GM18508 (cell line): ENCODE measurements around the gene FAM124A.

Source experiments
- ATAC-seq: cut with Tn5 transposase; IDR thresholded peaks from one replicate; pipeline ENCODE4 v1.9.1; 2021; ENCODE audit warnings: moderate number of reproducible peaks; ENCODE audit not compliant: insufficient read depth, unreplicated experiment

Gene FAM124A

DNA sequence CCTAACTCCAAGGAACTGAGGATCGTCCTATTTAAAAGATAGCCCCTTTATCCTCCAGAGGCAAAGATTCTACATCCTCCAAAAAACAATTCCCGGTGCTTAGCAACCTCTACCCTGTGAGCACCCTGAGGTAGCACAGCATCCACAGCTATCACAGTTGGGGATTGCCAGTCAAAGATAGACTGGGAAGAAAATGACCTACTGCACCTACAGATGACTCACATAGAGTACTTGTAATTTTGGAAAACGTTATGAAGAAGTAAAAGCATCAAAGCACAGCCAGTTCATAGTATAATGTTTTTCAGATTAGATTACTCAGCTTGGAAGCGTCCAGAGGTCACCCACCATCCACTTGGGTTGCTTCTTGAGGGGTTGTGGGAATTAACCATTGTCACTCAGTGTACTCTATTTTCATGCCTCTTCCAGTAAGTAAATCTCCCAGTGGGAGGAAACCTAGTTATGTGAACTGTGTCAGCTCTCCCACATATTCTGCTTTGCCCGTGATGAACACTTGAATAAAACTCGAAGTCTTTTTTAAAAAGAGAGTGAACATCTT, 8.9 kb upstream of the FAM124A start:
- ATAC-seq = no peak

DNA sequence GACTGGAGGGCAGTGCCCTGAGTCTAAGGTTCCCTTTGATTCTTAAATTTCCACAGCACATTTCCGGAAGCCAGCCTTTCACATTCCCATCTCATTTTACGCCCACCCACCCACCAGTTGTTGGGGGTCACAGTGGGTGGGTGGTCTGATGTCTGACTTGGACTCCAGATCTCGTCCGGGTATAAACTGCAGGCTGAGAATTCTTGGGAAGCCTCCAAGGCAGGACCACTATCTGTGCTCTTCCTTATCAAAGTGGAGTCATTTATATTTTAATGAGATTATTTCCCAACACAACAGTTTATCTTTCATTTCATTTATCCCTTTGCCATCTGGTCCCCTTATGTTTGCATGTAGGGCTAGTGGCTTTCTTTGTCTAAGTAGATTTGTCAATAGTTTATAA, 3.6 kb upstream of the FAM124A start:
- no peak for ATAC-seq

DNA sequence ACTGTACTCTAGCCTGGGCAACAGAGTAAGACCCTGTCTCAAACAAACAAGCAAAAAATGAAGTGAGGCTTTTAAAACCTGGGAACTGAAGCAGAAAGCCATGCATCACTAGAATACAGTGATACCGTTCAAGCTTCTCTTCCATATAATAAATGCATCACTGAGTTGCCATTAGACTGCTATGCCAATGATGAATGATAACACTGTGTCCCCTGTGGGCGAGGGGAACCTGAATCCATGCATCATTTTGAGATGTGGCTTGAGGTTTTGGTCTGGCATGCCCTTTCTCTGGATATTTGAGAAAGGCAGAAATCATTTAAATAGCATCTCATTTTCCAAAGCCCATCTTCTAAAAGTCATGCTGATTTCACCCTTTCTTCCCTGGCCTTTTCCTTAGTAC, 1.5 kb upstream of the FAM124A start:
- ATAC-seq = no peak

DNA sequence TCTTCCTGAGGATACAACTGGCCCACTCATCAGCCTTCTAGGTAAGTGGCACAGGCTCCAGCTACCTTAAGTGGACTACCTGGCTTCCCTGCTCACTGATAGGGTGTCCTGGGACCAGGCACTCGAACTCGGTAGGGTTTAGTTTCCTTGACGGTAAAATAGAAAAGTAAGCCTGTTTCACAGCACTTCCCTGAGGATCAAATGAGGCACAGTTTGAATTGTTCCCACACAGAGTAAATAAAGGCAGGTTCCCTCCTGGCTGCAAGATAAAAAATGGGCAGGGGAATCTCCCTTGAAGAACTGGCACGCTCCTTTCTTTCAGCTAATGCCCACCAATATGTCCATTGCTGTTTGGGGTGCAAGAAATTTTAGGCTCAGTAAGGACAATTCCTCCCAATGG, 1.1 kb upstream of the FAM124A start:
- no peak for ATAC-seq

DNA sequence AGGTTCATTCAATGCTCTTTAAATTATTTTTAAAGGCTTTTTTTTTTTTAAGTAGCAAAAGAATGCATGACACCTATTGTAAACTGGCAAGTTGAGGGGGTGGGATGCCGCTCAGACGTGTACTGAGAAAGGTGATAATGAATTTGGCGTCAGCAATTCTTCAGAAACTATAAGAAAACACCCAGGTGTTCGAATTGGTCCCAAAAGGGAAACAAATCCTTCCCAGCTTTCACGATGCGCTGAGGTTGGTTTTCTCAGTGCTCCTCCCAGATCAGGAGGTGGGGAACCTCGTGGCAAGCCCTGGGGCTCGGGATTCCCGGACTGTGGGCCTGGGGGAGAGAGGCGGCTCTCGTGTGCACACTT, 543 bp upstream of the FAM124A start:
- no peak for ATAC-seq

DNA sequence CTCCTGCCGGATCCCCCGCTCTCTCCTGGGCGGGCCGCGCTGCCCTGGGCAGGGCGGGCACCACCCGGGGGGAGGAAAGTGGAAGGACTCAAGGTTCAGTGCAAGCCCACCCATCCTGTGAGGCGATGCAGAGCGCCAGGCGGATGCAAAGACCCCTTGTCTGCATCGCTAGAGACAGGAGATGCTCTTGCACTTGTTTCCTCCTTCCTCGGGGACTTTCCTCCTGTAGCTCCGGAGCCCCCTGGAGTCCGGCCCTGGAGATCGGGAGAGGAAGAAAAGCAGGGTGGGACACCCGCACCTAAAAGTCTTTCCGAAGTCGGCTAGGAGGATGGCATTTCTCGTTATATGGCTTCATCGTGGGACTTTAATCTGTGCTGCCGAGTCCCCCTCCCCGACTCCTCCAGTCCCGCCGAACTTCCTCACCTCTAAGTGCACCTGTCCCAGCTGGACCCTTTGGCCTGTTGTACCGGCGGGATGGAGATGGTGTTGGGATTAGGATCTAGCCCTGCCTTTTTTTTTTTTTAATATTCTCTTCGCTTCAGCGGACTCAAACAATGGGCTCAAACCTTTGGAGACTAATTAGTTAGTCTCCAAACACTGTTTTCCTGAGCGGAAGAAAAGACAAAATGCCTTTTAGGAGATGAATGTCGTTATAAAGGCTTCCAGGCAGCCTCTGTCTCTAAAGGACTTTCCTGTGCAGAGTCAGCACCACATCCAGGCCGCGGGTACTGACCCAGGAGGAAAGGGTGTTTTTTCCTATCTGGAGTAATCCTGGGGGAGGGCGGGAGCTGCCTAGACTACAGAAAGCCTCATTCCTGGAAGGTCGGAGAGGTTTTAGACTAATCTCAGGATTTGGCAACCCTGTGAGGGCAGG, 725 bp downstream of the FAM124A start:
- no peak for ATAC-seq

DNA sequence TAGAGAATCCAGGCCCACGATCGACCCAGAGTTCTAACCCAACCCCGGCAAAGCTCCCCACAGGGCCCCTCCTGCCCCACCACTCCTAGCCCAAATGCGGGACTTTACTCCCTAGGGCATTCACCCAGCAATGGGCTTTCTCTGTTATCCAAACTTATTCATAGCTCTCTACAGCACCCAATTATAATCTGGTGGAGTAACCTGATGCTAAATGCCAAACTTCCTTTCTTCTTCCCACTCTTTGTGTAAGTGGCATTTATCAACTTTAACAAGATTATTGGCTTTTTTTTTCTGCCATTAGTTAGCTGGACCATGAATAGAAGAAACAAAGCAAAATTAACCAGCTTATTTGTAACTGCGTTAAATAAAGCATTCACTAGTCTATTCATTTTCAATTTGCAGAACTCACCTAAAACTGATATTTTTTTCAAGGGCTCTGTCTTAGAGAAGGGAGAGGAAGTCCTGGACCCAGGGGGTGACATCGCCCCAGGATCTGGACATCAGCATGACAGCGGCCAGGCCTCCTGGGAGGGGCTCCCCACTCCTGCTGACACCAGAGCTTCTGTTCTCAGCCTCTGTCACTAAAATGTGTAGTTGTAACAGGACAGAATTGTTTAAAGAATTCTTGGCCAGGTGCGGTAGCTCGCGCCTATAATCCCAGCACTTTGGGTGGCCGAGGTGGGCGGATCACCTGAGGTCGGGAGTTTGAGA, 1.5 kb downstream of the FAM124A start:
- no peak for ATAC-seq

DNA sequence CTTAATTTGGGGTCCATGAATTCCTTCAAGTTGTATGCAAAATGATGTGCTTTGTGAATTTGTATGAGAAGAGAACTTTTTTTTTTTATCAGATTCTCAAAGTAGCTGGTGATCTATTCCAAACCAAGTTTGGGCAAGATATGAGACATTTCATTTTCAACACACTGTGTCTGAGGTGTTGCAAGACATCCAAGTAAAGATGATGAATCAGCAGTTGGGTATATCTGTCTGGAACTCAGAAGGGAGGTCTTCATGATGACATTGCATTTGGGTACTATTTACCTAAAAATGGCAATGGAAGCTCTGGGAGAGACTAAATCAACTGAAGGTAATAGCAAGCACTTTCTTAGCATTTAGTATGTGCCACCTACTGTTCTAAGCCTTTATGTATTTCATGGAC, 2.8 kb downstream of the FAM124A start:
- no peak for ATAC-seq

DNA sequence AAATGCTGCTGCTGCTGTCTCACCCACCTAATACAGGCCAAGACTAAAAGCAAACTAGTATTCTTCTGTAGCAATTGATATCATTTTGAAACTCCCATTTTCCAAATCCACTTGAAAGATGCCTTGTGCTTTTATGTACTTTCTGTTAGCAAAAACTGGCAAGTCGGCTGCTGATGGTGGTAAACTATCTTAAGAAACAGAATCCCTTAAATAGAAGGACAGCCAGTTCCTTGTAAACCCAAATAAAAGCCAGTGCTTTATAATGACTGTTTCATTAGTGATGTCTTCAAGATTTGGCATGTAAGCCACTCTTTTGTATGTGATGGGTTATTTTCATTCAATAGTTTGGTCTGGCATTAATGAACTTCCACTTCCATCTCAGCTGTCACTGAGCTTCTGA, 5.2 kb downstream of the FAM124A start:
- no peak for ATAC-seq

DNA sequence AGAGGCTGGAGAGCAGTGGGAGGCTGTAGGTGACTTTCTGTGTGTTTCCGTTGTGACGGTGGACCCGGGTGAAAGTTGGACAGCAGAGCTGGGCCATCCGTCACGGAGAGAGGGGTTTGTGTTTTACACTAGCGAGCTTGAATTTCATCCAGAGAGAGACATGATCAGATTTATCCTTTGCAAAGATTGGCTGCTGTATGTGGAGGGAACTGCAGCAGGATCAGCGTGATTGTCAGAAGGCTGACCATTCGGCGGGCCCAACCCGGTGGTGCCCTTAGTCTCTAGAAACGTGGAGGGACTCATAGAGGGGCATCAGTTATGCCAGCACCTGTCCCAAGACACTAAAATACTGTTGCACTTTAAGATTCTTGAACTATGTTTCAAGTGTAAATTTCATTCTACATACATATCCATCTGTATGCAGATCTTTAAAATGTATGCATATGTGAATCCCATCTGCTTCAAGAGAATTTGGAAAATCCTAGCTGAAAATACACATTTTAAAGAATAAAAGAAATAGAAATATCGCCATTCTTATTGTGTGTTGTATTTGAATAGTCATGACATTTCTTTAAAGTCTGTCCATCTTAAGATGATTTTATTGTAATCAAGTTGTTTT, 7.0 kb downstream of the FAM124A start:
- no peak for ATAC-seq

DNA sequence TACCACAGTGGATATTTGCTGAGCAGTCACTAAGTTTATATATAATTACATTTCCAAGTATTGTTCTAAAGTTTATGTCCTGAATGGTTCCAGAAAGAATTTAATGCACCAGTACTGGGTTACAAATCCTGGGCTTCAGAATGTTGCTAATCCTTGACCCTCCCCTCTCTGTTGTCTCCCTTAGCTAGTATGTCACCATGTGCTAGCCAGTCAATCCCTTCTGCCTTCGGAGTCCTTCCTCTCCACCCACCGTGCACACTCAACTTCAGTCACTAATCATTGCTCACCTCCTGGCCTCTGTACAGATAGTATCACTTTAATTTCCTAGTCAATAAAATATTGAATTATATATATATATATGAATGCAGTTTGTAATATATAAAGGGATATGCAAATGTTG, 7.5 kb downstream of the FAM124A start:
- ATAC-seq = no peak

DNA sequence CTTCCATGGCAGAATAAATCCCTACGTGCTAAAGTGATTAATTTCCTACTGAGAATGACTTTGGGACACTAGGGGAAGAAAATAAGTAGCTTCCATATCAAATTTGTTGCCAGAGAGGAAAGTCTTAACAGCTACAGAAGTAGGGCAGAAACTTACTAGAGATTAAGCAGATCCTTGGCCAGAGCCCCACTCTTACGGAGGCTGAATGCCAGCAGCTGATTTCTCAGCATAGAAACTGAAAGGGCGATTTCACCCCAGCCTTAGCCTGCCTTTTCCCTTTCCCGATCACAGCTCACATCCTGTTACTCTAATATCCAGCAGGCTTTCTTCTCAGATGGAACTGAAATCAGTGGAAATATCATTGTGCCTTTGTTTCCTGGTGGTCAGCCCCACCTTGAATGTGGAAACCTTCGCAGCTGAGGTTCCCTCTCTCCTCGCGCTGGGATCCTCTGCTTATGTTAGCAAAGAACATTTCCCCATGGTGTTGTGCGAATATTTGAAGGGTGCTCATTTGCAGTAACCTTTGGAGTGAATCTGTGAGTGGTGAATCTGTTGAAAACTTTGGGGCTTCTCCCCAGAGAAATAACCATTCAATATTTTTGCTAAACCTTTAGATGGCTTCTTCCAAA, 8.4 kb downstream of the FAM124A start:
- no peak for ATAC-seq

DNA sequence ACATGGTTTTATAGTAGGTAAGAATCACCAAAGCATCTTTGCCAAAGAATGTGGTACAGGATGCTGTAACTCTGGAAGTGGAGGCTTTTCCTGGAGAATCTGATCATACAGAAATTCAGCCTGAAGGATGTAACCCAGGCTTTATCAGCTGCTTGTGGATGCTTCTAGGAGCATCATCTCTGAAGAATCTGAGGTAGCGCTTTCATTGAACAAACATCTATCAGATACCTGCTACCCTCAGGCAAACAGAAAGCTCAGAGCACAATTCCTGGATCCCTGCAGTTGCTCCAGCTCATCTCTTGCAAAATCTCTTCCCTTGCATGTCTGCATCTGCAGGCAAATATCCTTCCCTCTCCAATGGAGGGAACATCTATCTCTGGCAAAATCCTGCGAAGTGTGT, 9.3 kb downstream of the FAM124A start:
- no peak for ATAC-seq

DNA sequence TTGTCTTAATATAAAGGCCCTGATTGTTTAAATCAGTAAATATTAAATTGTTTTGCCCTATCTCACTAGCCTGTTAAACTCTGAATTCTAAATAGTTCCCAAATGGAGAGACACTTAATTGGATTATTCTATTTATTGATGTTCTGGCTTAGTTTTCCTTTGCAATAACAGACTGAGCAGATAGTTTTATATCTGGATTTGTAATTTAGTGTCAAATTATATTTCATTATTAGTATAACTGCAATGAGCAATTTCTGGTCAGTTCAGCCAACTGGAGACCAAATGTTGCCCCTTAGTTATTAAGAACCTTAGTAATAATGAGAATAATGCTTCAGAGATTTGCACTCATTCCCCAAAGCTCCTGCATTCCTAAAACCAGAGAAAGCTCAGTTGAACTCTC, 10.1 kb downstream of the FAM124A start:
- no peak for ATAC-seq

DNA sequence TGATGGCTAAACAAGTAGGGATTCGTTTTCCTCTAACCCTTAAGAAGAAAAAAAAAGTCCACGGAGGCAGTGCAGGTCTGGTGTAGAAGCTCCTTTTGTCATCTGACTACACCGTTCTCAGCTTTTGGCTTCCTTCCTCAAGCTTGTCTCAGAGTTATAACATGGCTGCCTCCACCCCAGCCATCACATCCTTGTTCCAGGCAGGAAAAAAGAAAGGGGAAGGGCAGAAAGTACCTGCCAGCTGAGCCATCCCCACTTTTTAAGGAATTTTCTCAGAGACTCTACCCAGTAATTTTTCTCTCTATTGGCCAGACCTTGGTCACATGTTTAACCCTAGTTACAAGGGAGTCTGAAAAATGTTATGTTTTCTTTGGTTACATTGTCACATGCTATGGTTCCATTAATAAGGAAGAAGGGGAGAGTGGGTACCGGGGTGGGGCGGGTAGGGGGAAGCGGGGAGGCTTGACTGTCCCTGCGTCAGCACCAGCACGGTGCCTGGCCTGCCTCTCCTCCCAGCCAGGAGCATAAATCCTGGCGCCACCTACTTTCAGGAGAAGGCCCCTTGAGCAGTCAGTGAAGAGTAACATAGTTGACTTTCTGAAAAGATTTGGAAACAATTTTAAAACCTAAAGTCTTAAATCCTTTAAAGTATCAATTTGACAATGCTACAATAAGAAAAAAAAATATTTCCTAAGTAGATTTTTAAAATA, 11.1 kb downstream of the FAM124A start:
- no peak for ATAC-seq

DNA sequence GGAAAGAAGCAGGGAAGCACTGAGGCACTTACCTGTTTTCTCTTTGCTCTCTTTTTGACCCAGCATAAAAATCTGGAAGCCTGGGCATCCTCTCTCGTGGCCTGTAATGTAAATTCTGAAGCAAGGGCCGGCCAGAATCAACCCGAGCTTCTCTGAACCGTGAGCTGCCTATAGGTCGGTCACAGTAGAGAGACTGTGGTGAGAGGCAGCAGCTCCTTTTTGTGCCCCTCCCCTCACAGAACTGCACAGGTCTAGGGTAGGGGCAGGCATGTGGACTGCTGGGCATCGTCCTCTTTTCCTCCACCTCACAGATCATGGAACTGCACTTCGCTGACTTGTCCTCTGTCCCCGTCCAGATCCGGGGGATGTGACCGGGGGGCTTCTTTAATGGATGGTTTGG, 12.5 kb downstream of the FAM124A start:
- ATAC-seq = no peak

DNA sequence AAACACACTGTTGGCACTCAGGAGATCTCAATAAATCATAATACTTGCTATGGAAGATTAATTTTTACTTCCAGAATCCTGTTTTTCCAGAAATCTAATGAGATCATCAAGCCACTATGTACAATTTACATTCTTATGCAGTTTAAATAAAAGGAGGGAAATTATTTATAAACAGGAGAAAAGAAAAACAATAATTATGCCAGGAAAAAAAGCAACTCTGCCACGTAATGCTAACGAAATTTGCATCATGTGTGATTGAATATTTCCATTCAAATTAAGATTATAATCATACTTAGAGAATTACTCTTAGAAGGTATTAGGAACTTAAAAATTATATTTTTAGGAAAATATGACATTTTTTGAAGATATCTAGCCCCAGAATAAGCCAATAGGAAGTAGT, 13.0 kb downstream of the FAM124A start:
- ATAC-seq = no peak

DNA sequence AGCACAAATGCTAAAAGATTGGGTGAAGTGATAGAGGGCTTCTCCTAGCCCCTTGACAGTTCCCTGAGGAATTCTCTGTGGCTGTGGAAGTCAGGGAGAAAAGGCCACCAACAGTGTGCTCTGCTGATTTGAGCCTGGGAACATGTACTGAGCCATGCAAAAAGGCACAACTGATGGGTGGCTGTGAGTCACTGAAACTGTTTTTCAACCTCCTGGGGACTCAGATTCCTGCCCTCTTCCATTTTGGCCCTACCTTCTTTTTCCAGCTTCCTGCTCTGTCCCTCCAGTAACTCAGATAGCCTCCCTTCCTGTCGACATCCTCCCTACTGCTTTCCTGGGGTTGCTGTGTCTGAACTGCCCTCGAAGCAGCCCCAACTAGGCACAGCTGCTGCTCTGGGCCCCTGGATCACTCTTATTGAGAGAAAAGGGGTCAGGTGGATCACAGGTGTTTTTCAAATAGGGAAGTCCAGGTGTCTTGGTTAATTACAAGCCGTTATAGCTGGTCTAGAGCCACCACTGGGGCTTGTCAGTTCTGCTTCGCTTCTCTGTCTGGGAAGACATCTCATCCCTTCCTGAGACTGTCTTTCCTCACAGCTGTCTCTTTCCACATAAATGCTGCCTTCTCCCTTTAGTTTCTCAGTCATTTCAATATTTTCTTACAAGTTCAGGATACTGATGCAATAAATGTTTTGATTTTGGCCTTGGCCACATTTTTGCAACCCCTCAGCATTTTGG, 13.7 kb downstream of the FAM124A start:
- ATAC-seq = no peak

DNA sequence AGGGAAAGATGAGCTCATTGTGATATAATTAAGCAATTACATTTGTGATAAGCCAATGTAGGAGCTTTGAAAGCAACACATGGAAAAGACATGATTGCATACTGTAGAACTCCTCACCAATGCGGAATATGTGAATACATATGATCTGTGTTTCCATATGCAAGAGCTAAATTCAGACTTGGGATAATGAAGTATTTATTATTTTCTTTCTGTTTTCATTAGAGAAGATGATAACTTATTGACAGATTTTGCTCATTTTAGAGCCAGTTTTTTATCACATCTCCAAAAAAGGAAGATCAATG, 14.2 kb downstream of the FAM124A start:
- no peak for ATAC-seq

DNA sequence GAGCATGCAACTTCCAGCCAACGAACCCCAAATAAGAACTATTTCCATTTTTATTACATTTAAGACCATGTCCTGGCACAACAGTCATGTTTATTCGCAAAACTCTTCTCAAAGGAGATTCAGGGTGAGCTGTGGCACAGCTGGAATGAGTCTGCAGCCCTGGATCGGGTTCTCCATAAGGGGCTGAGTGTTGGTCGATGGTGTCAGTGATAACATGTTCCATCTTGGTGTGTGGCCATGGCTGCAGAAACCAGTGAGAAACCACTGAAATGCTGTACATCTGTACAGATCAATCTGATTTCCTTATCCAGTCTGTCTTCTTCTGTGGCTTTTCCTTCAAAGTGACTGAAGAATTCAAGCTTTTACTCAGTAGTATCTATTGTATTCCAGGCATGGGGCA, 15.2 kb downstream of the FAM124A start:
- ATAC-seq = no peak
